A673 (cell line): ENCODE measurements around the gene GORASP1.

Experiments used
- EZH2 ChIP-seq: fragments of 200-600 bp; sonication (generic); IDR thresholded peaks from 2 replicates; pipeline ENCODE4 v1.6.1; 2017; ENCODE audit warnings: borderline replicate concordance, low read depth, mild to moderate bottlenecking, mixed read lengths, antibody characterized with exemption, low read length; ENCODE audit not compliant: poor library complexity, severe bottlenecking
- TF ChIP-seq, protein P1 (sequence below): fragments of 300-800, 200-600 bp; sonication (generic); conservative IDR thresholded peaks from 2 replicates; pipeline ENCODE4 v1.5.1; 2017; ENCODE audit warnings: low read depth, mild to moderate bottlenecking, antibody characterized with exemption, low read length, moderate library complexity, mixed read lengths

DNA sequence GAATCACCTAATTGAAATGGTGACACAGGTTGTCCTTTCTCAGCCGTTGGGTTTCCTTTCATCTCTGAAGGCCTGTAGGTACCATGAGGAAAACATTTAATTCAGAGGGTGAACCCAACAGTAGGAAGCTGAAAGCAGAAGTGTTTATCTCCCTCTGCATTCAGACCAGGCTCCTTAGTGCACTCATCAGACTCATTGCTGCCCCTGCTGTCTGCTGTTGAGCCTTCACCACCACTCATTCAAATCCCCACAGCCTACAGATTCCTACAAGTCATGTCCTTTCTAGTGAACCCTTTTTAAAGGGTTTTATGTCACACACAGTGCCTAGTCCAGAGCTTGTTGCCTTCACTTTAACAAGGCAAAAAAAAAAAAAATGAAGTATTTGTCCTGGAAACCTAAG lies 42.2 kb downstream of the GORASP1 start:
- no peak for TF ChIP-seq EZH2
- TF ChIP-seq, protein P1, sequence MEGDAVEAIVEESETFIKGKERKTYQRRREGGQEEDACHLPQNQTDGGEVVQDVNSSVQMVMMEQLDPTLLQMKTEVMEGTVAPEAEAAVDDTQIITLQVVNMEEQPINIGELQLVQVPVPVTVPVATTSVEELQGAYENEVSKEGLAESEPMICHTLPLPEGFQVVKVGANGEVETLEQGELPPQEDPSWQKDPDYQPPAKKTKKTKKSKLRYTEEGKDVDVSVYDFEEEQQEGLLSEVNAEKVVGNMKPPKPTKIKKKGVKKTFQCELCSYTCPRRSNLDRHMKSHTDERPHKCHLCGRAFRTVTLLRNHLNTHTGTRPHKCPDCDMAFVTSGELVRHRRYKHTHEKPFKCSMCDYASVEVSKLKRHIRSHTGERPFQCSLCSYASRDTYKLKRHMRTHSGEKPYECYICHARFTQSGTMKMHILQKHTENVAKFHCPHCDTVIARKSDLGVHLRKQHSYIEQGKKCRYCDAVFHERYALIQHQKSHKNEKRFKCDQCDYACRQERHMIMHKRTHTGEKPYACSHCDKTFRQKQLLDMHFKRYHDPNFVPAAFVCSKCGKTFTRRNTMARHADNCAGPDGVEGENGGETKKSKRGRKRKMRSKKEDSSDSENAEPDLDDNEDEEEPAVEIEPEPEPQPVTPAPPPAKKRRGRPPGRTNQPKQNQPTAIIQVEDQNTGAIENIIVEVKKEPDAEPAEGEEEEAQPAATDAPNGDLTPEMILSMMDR: 0 out of 2 replicates have a peak, but pooled peaks have one; percentile 23
